ENCODE measurements around the gene ALPG. TPM values are rescaled to one million over a fixed set of nuclear protein-coding genes. Genes with fewer than 3 reads are reported as not detected.

Gene ALPG
- total and polyA plus RNA-seq, 9 of the 15 experiments (the other 6 are each of a cell fraction or from before 2014, with no cell fraction given): not detected

DNA sequence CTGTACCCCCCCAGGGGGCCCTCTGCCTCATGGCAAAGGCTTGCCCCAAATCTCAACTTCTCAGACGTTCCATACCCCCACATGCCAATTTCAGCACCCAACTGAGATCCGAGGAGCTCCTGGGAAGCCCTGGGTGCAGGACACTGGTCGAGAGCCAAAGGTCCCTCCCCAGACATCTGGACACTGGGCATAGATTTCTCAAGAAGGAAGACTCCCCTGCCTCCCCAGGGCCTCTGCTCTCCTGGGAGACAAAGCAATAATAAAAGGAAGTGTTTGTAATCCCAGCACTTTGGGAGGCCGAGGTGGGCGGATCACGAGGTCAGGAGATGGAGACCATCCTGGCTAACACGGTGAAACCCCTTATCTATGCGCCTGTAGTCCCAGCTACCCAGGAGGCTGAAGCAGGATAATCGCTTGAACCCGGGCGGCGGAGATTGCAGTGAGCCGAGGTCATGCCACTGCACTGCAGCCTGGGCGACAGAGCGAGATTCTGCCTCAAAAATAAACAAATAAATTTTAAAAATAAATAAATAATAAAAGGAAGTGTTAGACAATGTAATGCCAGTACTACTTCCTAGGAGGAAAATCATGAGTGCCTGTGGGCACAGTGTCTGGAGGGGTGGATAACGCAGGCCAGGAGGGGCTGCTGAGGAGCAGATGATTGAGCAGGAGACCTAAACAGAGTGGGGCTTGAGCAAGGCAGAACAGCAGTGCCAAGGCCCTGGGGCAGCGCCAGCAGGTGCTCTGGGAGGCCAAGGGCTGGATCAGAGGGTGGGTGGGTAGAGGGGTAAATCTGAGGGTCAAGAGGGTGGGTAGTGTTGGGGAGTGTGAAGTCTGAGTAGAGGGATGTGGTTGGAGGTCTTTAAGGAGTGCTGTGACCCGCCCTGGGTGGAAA lies 24.1 kb upstream of the ALPG start:
- DNase-seq (ENCODE audit: extremely low read depth in 1 of 4, low spot score in 3 of 4): no peak
- no peaks in the 10 kb centered on the region for H3K79me2 ChIP-seq (ENCODE audit: control insufficient read depth, insufficient read depth, low read length)
- no peak for ATAC-seq
- H3K27me3 ChIP-seq (ENCODE audit: control insufficient read depth in 2 of 2, insufficient read depth in 2 of 2, low read length in 2 of 2): peaks cover 4 to 29% of the 10 kb centered on the region in 2 experiments; a peak in 4 of 5 replicates
- no peak for FAIRE-seq
- H3K9me3 ChIP-seq (replicated peaks; ENCODE audit: control insufficient read depth, insufficient read depth, low read depth, low read length): no peaks in the 10 kb centered on the region
- intact Hi-C loops (cut with micrococcal nuclease): no loop called here
- in situ Hi-C loops (cut with MboI): no loop called here
- no TSS peak for BruUV-seq (replicated peaks)
- no peak overlapping the region for H3K9ac ChIP-seq (ENCODE audit: insufficient read depth in 1 of 2, low read depth in 2 of 2, low read length in 2 of 2)
- no peak overlapping the region for H2AFZ ChIP-seq (ENCODE audit: low read depth, low read length)
- no peak overlapping the region for H3K4me3 ChIP-seq
- WGBS (ENCODE audit: insufficient coverage, low coverage, missing lambda C conversion rate): 2% methylated on average over 14 of the region's 18 CpGs
- H4K20me1 ChIP-seq (replicated peaks; ENCODE audit: control insufficient read depth, insufficient read depth, low read length): no peaks in the 10 kb centered on the region
- H3K36me3 ChIP-seq (ENCODE audit: control insufficient read depth, insufficient read depth, low read length): no peaks in the 10 kb centered on the region
- ChIA-PET CTCF (ENCODE audit: low intra/inter-chr PET ratio) (no interaction called here), POLR2A (interaction anchor here (0.7 kb wide), 1 partner anchor 377 kb away, joined by 3 read pairs; no protein-coding TSS in a partner anchor)
- H3K9me1 ChIP-seq (ENCODE audit: control insufficient read depth, insufficient read depth, low read length): no peaks in the 10 kb centered on the region
- H3K27ac ChIP-seq (ENCODE audit: extremely low read depth, low read depth, low read length): no peak overlapping the region
- H3K4me1 ChIP-seq (replicated peaks in 1 of 2; ENCODE audit: control insufficient read depth in 2 of 2, insufficient read depth in 2 of 2, low read length in 2 of 2): peaks cover 0 to 12% of the 10 kb centered on the region in 2 experiments; a peak in 1 of 5 replicates
- H3K4me2 ChIP-seq (ENCODE audit: insufficient read depth, low read length): no peak overlapping the region
- no peak for TF ChIP-seq DPF2 (IDR thresholded peaks at IDR 0.05)
- TF ChIP-seq JUND (IDR thresholded peaks at IDR 0.05; ENCODE audit: borderline replicate concordance, low read depth, low read length): no peak
- no peak for TF ChIP-seq JUND (tag; IDR thresholded peaks at IDR 0.05; ENCODE audit: borderline replicate concordance, low read depth, low read length)
- TF ChIP-seq ZBTB7A (IDR thresholded peaks at IDR 0.05; ENCODE audit: borderline replicate concordance, control insufficient read depth, low read depth, low read length): no peak
- TF ChIP-seq, protein P1, sequence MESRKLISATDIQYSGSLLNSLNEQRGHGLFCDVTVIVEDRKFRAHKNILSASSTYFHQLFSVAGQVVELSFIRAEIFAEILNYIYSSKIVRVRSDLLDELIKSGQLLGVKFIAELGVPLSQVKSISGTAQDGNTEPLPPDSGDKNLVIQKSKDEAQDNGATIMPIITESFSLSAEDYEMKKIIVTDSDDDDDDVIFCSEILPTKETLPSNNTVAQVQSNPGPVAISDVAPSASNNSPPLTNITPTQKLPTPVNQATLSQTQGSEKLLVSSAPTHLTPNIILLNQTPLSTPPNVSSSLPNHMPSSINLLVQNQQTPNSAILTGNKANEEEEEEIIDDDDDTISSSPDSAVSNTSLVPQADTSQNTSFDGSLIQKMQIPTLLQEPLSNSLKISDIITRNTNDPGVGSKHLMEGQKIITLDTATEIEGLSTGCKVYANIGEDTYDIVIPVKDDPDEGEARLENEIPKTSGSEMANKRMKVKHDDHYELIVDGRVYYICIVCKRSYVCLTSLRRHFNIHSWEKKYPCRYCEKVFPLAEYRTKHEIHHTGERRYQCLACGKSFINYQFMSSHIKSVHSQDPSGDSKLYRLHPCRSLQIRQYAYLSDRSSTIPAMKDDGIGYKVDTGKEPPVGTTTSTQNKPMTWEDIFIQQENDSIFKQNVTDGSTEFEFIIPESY (CRISPR knock-in tag; IDR thresholded peaks at IDR 0.05): no peak
- TF ChIP-seq, protein P2, sequence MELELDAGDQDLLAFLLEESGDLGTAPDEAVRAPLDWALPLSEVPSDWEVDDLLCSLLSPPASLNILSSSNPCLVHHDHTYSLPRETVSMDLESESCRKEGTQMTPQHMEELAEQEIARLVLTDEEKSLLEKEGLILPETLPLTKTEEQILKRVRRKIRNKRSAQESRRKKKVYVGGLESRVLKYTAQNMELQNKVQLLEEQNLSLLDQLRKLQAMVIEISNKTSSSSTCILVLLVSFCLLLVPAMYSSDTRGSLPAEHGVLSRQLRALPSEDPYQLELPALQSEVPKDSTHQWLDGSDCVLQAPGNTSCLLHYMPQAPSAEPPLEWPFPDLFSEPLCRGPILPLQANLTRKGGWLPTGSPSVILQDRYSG (tag; conservative IDR thresholded peaks at IDR 0.05; ENCODE audit: low read depth): no peak
- TF ChIP-seq BCL6 (CRISPR knock-in tag; IDR thresholded peaks at IDR 0.05): no peak
- no peak for TF ChIP-seq ATF1 (CRISPR knock-in tag; IDR thresholded peaks at IDR 0.05)
- TF ChIP-seq ATF1 (tag; IDR thresholded peaks at IDR 0.05): no peak
- TF ChIP-seq, protein P3, sequence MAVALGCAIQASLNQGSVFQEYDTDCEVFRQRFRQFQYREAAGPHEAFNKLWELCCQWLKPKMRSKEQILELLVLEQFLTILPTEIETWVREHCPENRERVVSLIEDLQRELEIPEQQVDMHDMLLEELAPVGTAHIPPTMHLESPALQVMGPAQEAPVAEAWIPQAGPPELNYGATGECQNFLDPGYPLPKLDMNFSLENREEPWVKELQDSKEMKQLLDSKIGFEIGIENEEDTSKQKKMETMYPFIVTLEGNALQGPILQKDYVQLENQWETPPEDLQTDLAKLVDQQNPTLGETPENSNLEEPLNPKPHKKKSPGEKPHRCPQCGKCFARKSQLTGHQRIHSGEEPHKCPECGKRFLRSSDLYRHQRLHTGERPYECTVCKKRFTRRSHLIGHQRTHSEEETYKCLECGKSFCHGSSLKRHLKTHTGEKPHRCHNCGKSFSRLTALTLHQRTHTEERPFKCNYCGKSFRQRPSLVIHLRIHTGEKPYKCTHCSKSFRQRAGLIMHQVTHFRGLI (CRISPR knock-in tag; IDR thresholded peaks at IDR 0.05): no peak
- TF ChIP-seq MTA3 (IDR thresholded peaks at IDR 0.05; ENCODE audit: borderline replicate concordance): no peak
- no peak for TF ChIP-seq PPARD (CRISPR knock-in tag; IDR thresholded peaks at IDR 0.05)
- TF ChIP-seq SMARCC2 (IDR thresholded peaks at IDR 0.05; ENCODE audit: low read depth): no peak
- TF ChIP-seq GABPB2 (CRISPR knock-in tag; conservative IDR thresholded peaks at IDR 0.05): no peak
- no peak for TF ChIP-seq ZNF561 (CRISPR knock-in tag; conservative IDR thresholded peaks at IDR 0.05)
- TF ChIP-seq RBM17 (IDR thresholded peaks at IDR 0.05; ENCODE audit: borderline replicate concordance, low read depth, low read length): no peak
- no peak for TF ChIP-seq XRCC4 (IDR thresholded peaks at IDR 0.05; ENCODE audit: extremely low read depth, insufficient read depth, insufficient read length)
- TF ChIP-seq ZNF3 (CRISPR knock-in tag; IDR thresholded peaks at IDR 0.05): no peak
